HepG2 (cell line): ENCODE measurements around the gene RAD23A. TPM values are rescaled to one million over a fixed set of nuclear protein-coding genes. Genes with fewer than 3 reads are reported as not detected.

Experiments used
- CHD2 ChIP-seq: IDR thresholded peaks from 2 replicates; pipeline ENCODE4 v1.6.1; 2011; ENCODE audit warnings: low read depth, low read length, improper control_type of control experiment
- CTCF ChIP-seq: sonication (generic); formaldehyde crosslinking; IDR thresholded peaks from 2 replicates; pipeline ENCODE4 v1.5.0; 2020; ENCODE audit warnings: mild to moderate bottlenecking, missing genetic modification reagents, moderate library complexity
- FOSL2 ChIP-seq: sonication (generic); formaldehyde crosslinking; IDR thresholded peaks from 2 replicates; pipeline ENCODE4 v1.4.0; 2020; ENCODE audit warnings: missing genetic modification reagents
- GZF1 ChIP-seq: sonication (generic); formaldehyde crosslinking; IDR thresholded peaks from 2 replicates; pipeline ENCODE4 v1.5.1; 2020; ENCODE audit warnings: mild to moderate bottlenecking, missing genetic modification reagents
- HNF4G ChIP-seq, 2 experiments: sonication (generic) in 1 of 2; formaldehyde crosslinking in 1 of 2; IDR thresholded peaks; 2 replicates each; pipeline versions ENCODE4 v1.4.0 to v1.6.1; 2011 to 2020; ENCODE audit warnings: borderline replicate concordance in 2 of 2, low read depth in 2 of 2, mild to moderate bottlenecking in 2 of 2, low read length in 1 of 2, missing genetic modification reagents in 1 of 2, moderate library complexity in 1 of 2
- KIAA2018 ChIP-seq: sonication (generic); formaldehyde crosslinking; IDR thresholded peaks from 2 replicates; pipeline ENCODE4 v1.5.0; 2020; ENCODE audit warnings: mild to moderate bottlenecking, missing genetic modification reagents, borderline replicate concordance
- KLF11 ChIP-seq: IDR thresholded peaks from 2 replicates; pipeline ENCODE4 v1.6.1; 2016; ENCODE audit warnings: missing compliant biosample characterization
- NCOR1 ChIP-seq: fragments of 200-600 bp; sonication (generic); IDR thresholded peaks from 2 replicates; pipeline ENCODE4 v1.7.0; 2017; ENCODE audit warnings: antibody characterized with exemption, low read length, borderline replicate concordance
- PTBP1 ChIP-seq: fragments of 200-400 bp; formaldehyde crosslinking; IDR thresholded peaks from 2 replicates; pipeline ENCODE4 v1.6.1; 2018; ENCODE audit warnings: low read length, low read depth; ENCODE audit not compliant: poor library complexity, severe bottlenecking
- XRCC5 ChIP-seq: fragments of 200-400 bp; formaldehyde crosslinking; optimal IDR thresholded peaks from 2 replicates; pipeline ENCODE3; 2017; ENCODE audit warnings: mild to moderate bottlenecking, low read length
- ZBTB34 ChIP-seq: sonication (generic); formaldehyde crosslinking; IDR thresholded peaks from 2 replicates; pipeline ENCODE4 v1.8.0; 2022; ENCODE audit warnings: mild to moderate bottlenecking, missing genetic modification reagents
- ZNF317 ChIP-seq: sonication (generic); formaldehyde crosslinking; IDR thresholded peaks from 2 replicates; pipeline ENCODE4 v1.5.0; 2020; ENCODE audit warnings: mild to moderate bottlenecking, missing genetic modification reagents
- ZNF329 ChIP-seq: sonication (generic); formaldehyde crosslinking; IDR thresholded peaks from 2 replicates; pipeline ENCODE4 v1.9.0; 2021; ENCODE audit warnings: low read depth, mild to moderate bottlenecking, missing genetic modification reagents
- ZNF430 ChIP-seq: sonication (generic); formaldehyde crosslinking; IDR thresholded peaks from 2 replicates; pipeline ENCODE4 v1.9.0; 2021; ENCODE audit warnings: mild to moderate bottlenecking, missing genetic modification reagents
- ZNF670 ChIP-seq: sonication (generic); formaldehyde crosslinking; IDR thresholded peaks from 2 replicates; pipeline ENCODE4 v1.8.0; 2022; ENCODE audit warnings: mild to moderate bottlenecking, missing genetic modification reagents, borderline replicate concordance
- ZNF720 ChIP-seq: sonication (generic); formaldehyde crosslinking; IDR thresholded peaks from 2 replicates; pipeline ENCODE4 v1.4.0; 2020; ENCODE audit warnings: missing genetic modification reagents
- polyA plus RNA-seq, 8 experiments: library from polyadenylated mRNA; depleted of rRNA in 3 of 8; stranded (reverse) in 7 of 8; unstranded in 1 of 8; fragments of >200 nt; fragmentation: Illumina TruSeq in 4 of 8; extraction: Trizol in 4 of 8; gene quantifications; 2 replicates each; pipeline versions ENCODE4 v1.2.1 to v1.2.3, GENCODE V29; 2011 to 2016; ENCODE audit warnings: low read depth in 4 of 8, missing spikeins in 1 of 8, mixed read lengths in 1 of 8; ENCODE audit not compliant: insufficient read depth in 1 of 8
- total RNA-seq, 5 experiments: library from RNA; depleted of rRNA; stranded (reverse); fragments of >200 nt; fragmentation: Illumina TruSeq; extraction: Trizol; gene quantifications; 2 replicates each; pipeline ENCODE4 v1.2.3, GENCODE V29; 2016; ENCODE audit warnings: low read depth in 1 of 5

The RAD23A gene
- total and polyA plus RNA-seq, 2 of the 13 experiments (the other 11 are each of a cell fraction or from before 2014, with no cell fraction given): 42.5 to 54.2 TPM

- TF ChIP-seq HNF4G (IDR thresholded peaks at IDR 0.05; ENCODE audit: borderline replicate concordance, low read depth, low read length): no peak
- TF ChIP-seq HNF4G (CRISPR knock-in tag; IDR thresholded peaks at IDR 0.05; ENCODE audit: borderline replicate concordance, low read depth): peak; percentile 18; the same call in 1 of the 2 replicates
- no peak for TF ChIP-seq CHD2
- peak; percentile 80 for TF ChIP-seq XRCC5
- TF ChIP-seq ZNF720 (CRISPR knock-in tag): no peak
- 0 out of 2 replicates have a peak, but pooled peaks have one; percentile 31 for TF ChIP-seq FOSL2
- no peak for TF ChIP-seq ZBTB34 (CRISPR knock-in tag)
- TF ChIP-seq PTBP1: no peak
- peak; percentile 85 for TF ChIP-seq CTCF (CRISPR knock-in tag)
- TF ChIP-seq ZNF670: no peak; the same call in 1 of the 2 replicates
- no peak for TF ChIP-seq KLF11 (CRISPR knock-in tag)
- no peak for TF ChIP-seq KIAA2018 (CRISPR knock-in tag)
- TF ChIP-seq ZNF329: no peak
- TF ChIP-seq NCOR1: no peak
- TF ChIP-seq ZNF317 (CRISPR knock-in tag): no peak
- TF ChIP-seq ZNF430: peak; percentile 77; the same call in 1 of the 2 replicates
- TF ChIP-seq GZF1: no peak
Observed at GRCh38 chr19:12965017-12965811, 19.6 kb downstream of the RAD23A start (continued).
